Panc1 (cell line): Measurements from ENCODE around the gene KMT2C.
"Not testable (repeated sequence)": the region's sequence is repeated elsewhere in the genome, so short reads cannot be mapped to it uniquely, and the experiment has no call there.

Experiments
- CTCF ChIP-seq: fragments of 450-650 bp; IDR thresholded peaks from 2 replicates; pipeline ENCODE4 v1.5.1; 2017; ENCODE audit warnings: mild to moderate bottlenecking
- POLR2AphosphoS5 ChIP-seq: IDR thresholded peaks from 2 replicates; pipeline ENCODE4 v1.6.1; 2012; ENCODE audit warnings: mild to moderate bottlenecking, low read depth, low read length, moderate library complexity
- TCF7L2 ChIP-seq: IDR thresholded peaks from 2 replicates; pipeline ENCODE4 v1.6.1; 2011; ENCODE audit warnings: mild to moderate bottlenecking, low read depth, low read length, inconsistent platforms
- TF ChIP-seq, protein P1 (sequence below), 2 experiments: IDR thresholded peaks; 2 replicates each; pipeline ENCODE4 v1.6.1; 2011 to 2012; ENCODE audit warnings: low read depth in 2 of 2, control low read depth in 1 of 2, low read length in 1 of 2, mild to moderate bottlenecking in 1 of 2, moderate library complexity in 1 of 2; ENCODE audit not compliant: insufficient read depth in 1 of 2

- TF ChIP-seq CTCF, TCF7L2, POLR2AphosphoS5: not testable (repeated sequence)
- TF ChIP-seq, protein P1, sequence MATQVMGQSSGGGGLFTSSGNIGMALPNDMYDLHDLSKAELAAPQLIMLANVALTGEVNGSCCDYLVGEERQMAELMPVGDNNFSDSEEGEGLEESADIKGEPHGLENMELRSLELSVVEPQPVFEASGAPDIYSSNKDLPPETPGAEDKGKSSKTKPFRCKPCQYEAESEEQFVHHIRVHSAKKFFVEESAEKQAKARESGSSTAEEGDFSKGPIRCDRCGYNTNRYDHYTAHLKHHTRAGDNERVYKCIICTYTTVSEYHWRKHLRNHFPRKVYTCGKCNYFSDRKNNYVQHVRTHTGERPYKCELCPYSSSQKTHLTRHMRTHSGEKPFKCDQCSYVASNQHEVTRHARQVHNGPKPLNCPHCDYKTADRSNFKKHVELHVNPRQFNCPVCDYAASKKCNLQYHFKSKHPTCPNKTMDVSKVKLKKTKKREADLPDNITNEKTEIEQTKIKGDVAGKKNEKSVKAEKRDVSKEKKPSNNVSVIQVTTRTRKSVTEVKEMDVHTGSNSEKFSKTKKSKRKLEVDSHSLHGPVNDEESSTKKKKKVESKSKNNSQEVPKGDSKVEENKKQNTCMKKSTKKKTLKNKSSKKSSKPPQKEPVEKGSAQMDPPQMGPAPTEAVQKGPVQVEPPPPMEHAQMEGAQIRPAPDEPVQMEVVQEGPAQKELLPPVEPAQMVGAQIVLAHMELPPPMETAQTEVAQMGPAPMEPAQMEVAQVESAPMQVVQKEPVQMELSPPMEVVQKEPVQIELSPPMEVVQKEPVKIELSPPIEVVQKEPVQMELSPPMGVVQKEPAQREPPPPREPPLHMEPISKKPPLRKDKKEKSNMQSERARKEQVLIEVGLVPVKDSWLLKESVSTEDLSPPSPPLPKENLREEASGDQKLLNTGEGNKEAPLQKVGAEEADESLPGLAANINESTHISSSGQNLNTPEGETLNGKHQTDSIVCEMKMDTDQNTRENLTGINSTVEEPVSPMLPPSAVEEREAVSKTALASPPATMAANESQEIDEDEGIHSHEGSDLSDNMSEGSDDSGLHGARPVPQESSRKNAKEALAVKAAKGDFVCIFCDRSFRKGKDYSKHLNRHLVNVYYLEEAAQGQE (IDR thresholded peaks at IDR 0.05; ENCODE audit: insufficient read depth in 1 of 2, low read depth in 2 of 2, low read length in 1 of 2) = not testable (repeated sequence)
Observed at GRCh38 chr7:152471023-152471620, 35.3 kb upstream of the KMT2C start.
